Measurements from ENCODE around the gene LARGE1.
A peak's percentile ranks its signal among the peaks of the same experiment; 100 is the strongest.

The LARGE1 gene

GRCh38 chr22:33601062-33601461 lies 319.2 kb downstream of the LARGE1 start:
- no peak for DNase-seq (ENCODE audit: low read depth in 2 of 3, low spot score in 1 of 3)

DNA sequence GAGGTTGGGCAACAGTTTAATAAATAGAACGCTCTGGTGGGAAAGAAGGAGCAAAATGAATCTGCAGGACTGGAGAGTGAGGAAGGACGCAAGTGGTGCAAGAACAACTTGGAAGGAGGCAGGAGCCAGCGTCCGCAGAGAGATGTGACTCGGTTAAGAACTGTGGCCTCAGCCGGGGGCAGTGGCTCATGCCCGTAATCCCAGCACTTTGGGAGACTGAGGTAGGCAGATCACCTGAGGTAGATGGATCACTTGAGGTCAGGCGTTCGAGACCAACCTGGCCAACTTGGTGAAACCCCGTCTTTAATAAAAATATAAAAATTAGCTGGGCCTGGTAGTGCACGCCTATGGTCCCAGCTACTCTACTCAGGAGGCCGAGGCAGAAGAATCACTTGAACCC lies 319.7 kb downstream of the LARGE1 start:
- DNase-seq (ENCODE audit: low read depth in 2 of 3, low spot score in 1 of 3): no peak

DNA sequence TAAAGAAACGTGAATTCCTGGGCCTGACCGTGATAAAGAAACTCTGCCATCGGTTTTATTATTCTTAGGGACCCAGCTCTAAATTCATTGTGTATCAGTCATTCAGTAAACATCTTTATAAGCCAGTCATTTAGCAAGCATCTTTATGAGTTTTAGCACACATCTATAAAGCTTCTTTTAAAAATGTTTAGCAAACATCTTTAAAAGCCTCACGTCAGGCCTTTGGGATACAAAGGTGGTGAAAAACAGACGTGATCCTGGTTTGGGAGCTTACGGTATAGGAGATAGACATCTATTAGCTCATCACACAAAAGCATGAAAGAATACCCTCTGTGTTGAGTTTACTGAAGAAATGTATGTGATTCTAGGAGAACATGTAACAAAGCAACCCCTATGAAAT lies 320.2 kb downstream of the LARGE1 start:
- DNase-seq (ENCODE audit: low read depth in 2 of 3, low spot score in 1 of 3): no peak

GRCh38 chr22:33599596-33599995 lies 320.7 kb downstream of the LARGE1 start:
- no peak for DNase-seq (ENCODE audit: low read depth in 2 of 3, low spot score in 1 of 3)

- no peak for DNase-seq (ENCODE audit: low read depth in 2 of 3, low spot score in 1 of 3)
Measured at GRCh38 chr22:33598821-33599220, 321.5 kb downstream of the LARGE1 start.

DNA sequence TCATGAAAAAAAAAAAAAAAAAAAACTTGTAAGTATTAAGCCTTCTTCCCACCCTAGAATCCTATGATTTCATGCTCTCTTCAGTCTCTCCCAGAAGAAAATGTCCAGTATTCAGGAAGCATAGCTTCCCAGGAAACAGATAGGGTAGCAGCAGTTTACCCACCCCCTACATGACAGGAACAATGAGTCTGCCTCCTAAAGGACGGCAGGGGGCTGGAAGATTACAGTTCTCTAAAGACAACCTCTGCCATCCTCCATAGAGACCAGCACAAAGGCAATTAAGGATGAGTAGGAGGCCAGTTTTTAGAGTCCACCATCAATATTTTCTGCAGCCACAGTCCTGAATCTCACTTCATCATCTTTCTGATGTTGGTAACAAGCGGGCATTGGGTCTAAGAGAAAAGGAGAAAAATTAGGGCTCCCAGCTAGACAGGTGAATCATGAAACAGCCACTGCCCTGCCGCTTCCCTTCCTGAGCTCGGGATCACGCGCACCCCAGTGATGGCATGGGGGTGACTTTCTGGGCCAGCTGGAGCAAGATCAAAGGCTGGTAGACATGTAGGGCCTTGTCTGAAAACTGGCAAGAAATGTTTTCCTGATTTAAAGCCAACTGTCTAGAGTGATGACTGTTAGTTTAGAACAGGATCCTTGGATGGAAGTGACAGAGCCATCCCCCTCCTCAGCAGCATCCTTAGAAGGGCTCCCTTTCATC lies 322.8 kb downstream of the LARGE1 start:
- no peak for DNase-seq (ENCODE audit: low read depth in 2 of 3, low spot score in 1 of 3)

GRCh38 chr22:33593818-33594217 lies 326.5 kb downstream of the LARGE1 start:
- DNase-seq (ENCODE audit: low read depth in 2 of 3, low spot score in 1 of 3): no peak

- DNase-seq (ENCODE audit: low read depth in 2 of 3, low spot score in 1 of 3): no peak
Measured at GRCh38 chr22:33591946-33592345, 328.3 kb downstream of the LARGE1 start.

GRCh38 chr22:33589297-33589696 lies 331.0 kb downstream of the LARGE1 start:
- no peak for DNase-seq (ENCODE audit: low read depth in 2 of 3, low spot score in 1 of 3)

GRCh38 chr22:33588860-33589259 lies 331.4 kb downstream of the LARGE1 start:
- DNase-seq (ENCODE audit: low read depth in 2 of 3, low spot score in 1 of 3): no peak

DNA sequence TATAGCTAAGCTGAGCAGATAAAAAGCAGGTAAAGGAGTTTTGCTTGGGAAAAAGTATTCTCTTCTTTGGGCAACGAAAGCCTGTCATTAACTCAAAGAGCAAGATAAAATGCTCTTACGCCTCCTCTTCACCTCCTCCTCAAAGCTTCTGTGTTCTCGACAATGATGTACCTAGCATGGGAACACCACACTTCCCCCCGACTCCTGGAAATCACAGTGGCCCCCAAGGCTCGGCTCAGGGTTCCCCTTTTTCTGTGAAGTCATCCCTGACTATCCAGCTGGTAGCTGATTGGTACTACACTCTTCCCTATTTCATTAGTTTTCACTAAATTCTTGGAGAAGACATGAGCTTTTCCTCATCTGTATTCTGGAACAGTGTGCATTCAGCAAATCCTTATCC lies 336.1 kb downstream of the LARGE1 start:
- no peak for DNase-seq (ENCODE audit: low read depth in 2 of 3, low spot score in 1 of 3)

GRCh38 chr22:33582822-33583400 lies 337.4 kb downstream of the LARGE1 start:
- DNase-seq (ENCODE audit: low read depth in 2 of 3, low spot score in 1 of 3): no peak

- no peak for DNase-seq (ENCODE audit: low read depth in 2 of 3, low spot score in 1 of 3)
Measured at GRCh38 chr22:33580310-33580709, 340.0 kb downstream of the LARGE1 start.

- peak in 2 of 3 donors; percentile 16 to 40 for DNase-seq (ENCODE audit: low read depth in 2 of 3, low spot score in 1 of 3)
Measured at GRCh38 chr22:33579448-33580093, 340.7 kb downstream of the LARGE1 start.

GRCh38 chr22:33578752-33579151 lies 341.5 kb downstream of the LARGE1 start:
- no peak for DNase-seq (ENCODE audit: low read depth in 2 of 3, low spot score in 1 of 3)

- DNase-seq (ENCODE audit: low read depth in 2 of 3, low spot score in 1 of 3): no peak
Measured at GRCh38 chr22:33577862-33578411, 342.3 kb downstream of the LARGE1 start.

DNA sequence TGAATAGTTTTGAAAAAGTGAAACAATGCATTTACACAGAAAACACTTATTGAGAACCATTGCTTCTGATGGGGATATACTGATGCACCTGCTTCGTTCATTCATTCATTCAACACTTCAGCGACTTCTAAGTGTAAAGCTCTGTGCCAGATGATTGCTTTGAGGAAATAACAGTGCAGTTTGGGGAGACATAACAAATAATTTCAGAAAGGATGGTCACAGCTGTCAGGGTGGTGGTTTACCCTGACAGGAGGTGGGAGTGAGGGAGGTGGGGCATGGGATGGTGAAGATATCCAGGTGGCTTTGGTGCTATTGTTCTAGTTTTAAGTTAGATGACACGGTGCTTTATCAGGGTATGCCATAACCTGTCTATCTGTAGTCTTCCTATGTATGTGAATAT lies 344.1 kb downstream of the LARGE1 start:
- no peak for DNase-seq (ENCODE audit: low read depth in 2 of 3, low spot score in 1 of 3)

- no peak for DNase-seq (ENCODE audit: low read depth in 2 of 3, low spot score in 1 of 3)
Measured at GRCh38 chr22:33575771-33576170, 344.5 kb downstream of the LARGE1 start.

DNA sequence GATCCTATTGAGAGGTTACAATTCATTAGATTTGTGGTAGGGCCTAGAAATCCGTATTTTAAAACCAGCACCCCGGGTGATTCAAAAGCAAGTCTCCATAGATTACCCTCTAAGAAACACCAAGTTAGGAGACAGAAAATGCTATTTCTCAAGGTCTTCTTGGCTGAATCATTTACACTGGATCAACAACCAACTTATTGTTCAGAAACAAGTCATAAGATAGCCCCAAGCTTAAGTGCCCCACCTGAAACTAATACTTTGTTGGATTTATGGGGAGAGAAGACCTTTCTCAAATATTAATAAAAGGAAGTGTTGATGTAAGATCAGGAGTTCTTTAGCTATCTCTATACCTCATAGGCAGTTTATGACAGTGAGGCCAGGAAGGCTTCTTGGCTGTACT lies 345.2 kb downstream of the LARGE1 start:
- DNase-seq (ENCODE audit: low read depth in 2 of 3, low spot score in 1 of 3): no peak

- no peak for DNase-seq (ENCODE audit: low read depth in 2 of 3, low spot score in 1 of 3)
Measured at GRCh38 chr22:33573479-33573878, 346.8 kb downstream of the LARGE1 start.

DNA sequence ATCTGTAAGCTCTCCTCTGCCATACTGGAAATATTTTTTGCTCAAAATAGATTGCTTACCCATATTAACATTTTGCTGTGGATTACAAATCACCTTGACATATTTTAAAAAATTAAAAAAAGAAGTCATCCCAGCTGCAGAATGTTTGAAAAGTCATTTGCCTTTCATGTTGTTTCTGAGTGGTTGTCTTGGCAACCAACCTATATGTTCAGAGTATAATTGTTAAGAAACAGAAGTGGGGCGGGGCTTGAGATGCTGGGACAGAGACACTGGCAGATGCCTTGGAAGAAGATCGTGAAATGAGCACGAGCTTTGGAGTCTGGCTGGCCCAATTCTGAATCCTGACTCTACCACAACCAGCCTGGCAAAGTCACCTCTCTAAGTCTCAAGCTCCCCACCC lies 348.2 kb downstream of the LARGE1 start:
- DNase-seq (ENCODE audit: low read depth in 2 of 3, low spot score in 1 of 3): no peak

DNA sequence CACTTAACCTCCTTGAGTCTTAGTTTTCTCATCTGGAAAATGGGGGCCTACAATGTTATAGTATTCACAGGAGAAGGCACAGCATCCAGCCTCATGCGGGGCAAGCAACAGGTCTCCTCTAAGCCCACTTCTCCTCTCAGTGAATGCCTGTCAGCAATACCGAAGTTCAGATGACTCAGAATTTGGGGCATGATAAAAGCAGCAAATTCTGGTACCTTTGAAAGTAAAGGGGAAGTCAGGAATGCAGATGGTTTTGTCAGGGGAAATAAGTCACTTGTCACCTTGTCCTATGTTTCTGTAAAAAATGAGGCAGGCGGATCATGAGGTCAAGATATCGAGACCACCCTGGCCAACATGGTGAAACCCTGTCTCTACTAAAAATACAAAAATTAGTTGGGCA lies 350.2 kb downstream of the LARGE1 start:
- no peak for DNase-seq (ENCODE audit: low read depth in 2 of 3, low spot score in 1 of 3)
